CD14-positive monocyte (primary cell): ENCODE measurements around the gene PPFIBP2. TPM values are rescaled to one million over a fixed set of nuclear protein-coding genes. Genes with fewer than 3 reads are reported as not detected.

Experiments
- DNase-seq, 3 donors: peaks; one replicate each; pipeline ENCODE4 v3.0.0-alpha.2; 2011 to 2022
- H2AFZ ChIP-seq: 2 replicates; pipeline ENCODE4 v1.6.0; 2012; ENCODE audit warnings: mild to moderate bottlenecking, low read depth, low read length, inconsistent platforms; ENCODE audit not compliant: insufficient read depth, poor library complexity, severe bottlenecking
- H3K27ac ChIP-seq, 2 donors: 1 replicate in 1 of 2; 2 replicates in 1 of 2; pipeline ENCODE4 v1.5.1; 2012 to 2013; ENCODE audit warnings: low read length in 2 of 2, control low read depth in 1 of 2, inconsistent platforms in 1 of 2, low read depth in 1 of 2, mild to moderate bottlenecking in 1 of 2
- H3K27me3 ChIP-seq, 2 donors: one replicate each; pipeline versions ENCODE4 v1.6.0 to v1.6.1; 2011 to 2013; ENCODE audit warnings: low read length in 2 of 2; ENCODE audit not compliant: control insufficient read depth in 2 of 2, insufficient read depth in 2 of 2
- H3K36me3 ChIP-seq, 2 donors: replicated peaks in 1 of 2; 1 replicate in 1 of 2; 2 replicates in 1 of 2; pipeline versions ENCODE4 v1.5.1 to v1.6.1; 2012 to 2013; ENCODE audit warnings: low read length in 2 of 2, control low read depth in 1 of 2, inconsistent platforms in 1 of 2, mild to moderate bottlenecking in 1 of 2; ENCODE audit not compliant: insufficient read depth in 2 of 2, control insufficient read depth in 1 of 2
- H3K4me1 ChIP-seq, 2 donors: 1 replicate in 1 of 2; 2 replicates in 1 of 2; pipeline versions ENCODE4 v1.5.1 to v1.6.1; 2012 to 2013; ENCODE audit warnings: low read length in 2 of 2, control low read depth in 1 of 2, inconsistent platforms in 1 of 2, mild to moderate bottlenecking in 1 of 2, moderate library complexity in 1 of 2; ENCODE audit not compliant: insufficient read depth in 2 of 2, control insufficient read depth in 1 of 2
- H3K4me2 ChIP-seq: replicated peaks from 2 replicates; pipeline ENCODE3; 2012; ENCODE audit warnings: low read length, moderate library complexity, mild to moderate bottlenecking; ENCODE audit not compliant: poor library complexity, severe bottlenecking; ENCODE audit errors: extremely low read depth
- H3K4me3 ChIP-seq, 3 experiments: fragments of 200-600 bp in 1 of 3; sonication (generic) in 1 of 3; replicated peaks in 1 of 3; 1 replicate in 2 of 3; 2 replicates in 1 of 3; pipeline ENCODE4 v1.5.1; 2011 to 2013; ENCODE audit warnings: low read length in 3 of 3, mild to moderate bottlenecking in 3 of 3, control low read depth in 2 of 3, low read depth in 2 of 3, inconsistent platforms in 1 of 3, moderate library complexity in 1 of 3
- H3K79me2 ChIP-seq: 2 replicates; pipeline ENCODE4 v1.6.0; 2012; ENCODE audit warnings: mild to moderate bottlenecking, control low read depth, inconsistent platforms, low read length, moderate library complexity; ENCODE audit not compliant: insufficient read depth
- H3K9ac ChIP-seq: 2 replicates; pipeline ENCODE4 v1.6.0; 2017; ENCODE audit warnings: low read length, mild to moderate bottlenecking; ENCODE audit not compliant: insufficient read depth, poor library complexity, severe bottlenecking
- H3K9me3 ChIP-seq, 2 donors: replicated peaks in 1 of 2; 1 replicate in 1 of 2; 2 replicates in 1 of 2; pipeline versions ENCODE4 v1.5.1 to v1.6.1; 2012 to 2013; ENCODE audit warnings: low read length in 2 of 2, control low read depth in 1 of 2; ENCODE audit not compliant: control insufficient read depth in 1 of 2, insufficient read depth in 1 of 2
- H4K20me1 ChIP-seq: 2 replicates; pipeline ENCODE4 v1.6.0; 2012; ENCODE audit warnings: mild to moderate bottlenecking, low read length, control low read depth, moderate library complexity; ENCODE audit not compliant: insufficient read depth
- H3K27ac Mint-ChIP-seq, 7 donors: one replicate each; pipeline ENCODE4 v1.8.0; 2020; ENCODE audit warnings: mild to moderate bottlenecking in 7 of 7, mixed read lengths in 7 of 7, moderate library complexity in 6 of 7, inconsistent platforms in 2 of 7
- H3K27me3 Mint-ChIP-seq, 3 donors: one replicate each; pipeline ENCODE4 v1.8.0; 2021 to 2022; ENCODE audit warnings: low read depth in 3 of 3, mild to moderate bottlenecking in 3 of 3, mixed read lengths in 3 of 3, moderate library complexity in 3 of 3, inconsistent platforms in 1 of 3
- H3K36me3 Mint-ChIP-seq, 2 donors: one replicate each; pipeline ENCODE4 v1.8.0; 2020; ENCODE audit warnings: mixed read lengths in 2 of 2, inconsistent platforms in 1 of 2, mild to moderate bottlenecking in 1 of 2
- H3K4me1 Mint-ChIP-seq: one replicate; pipeline ENCODE4 v1.8.0; 2020; ENCODE audit warnings: mild to moderate bottlenecking, mixed read lengths
- H3K4me3 Mint-ChIP-seq, 2 donors: one replicate each; pipeline ENCODE4 v1.8.0; 2020; ENCODE audit warnings: mild to moderate bottlenecking in 2 of 2, mixed read lengths in 2 of 2, moderate library complexity in 1 of 2
- H3K9me3 Mint-ChIP-seq, 7 donors: one replicate each; pipeline ENCODE4 v1.8.0; 2020 to 2022; ENCODE audit warnings: mixed read lengths in 7 of 7, mild to moderate bottlenecking in 6 of 7, moderate library complexity in 6 of 7, inconsistent platforms in 2 of 7
- WGBS: methylation state at CpG from one replicate; pipeline ENCODE4 v1.1.5; 2013; ENCODE audit warnings: missing lambda C conversion rate; ENCODE audit not compliant: insufficient coverage; 5-methylcytosine and 5-hydroxymethylcytosine counted together
- intact Hi-C, 2 donors: fragments of 100-400 bp; cut with micrococcal nuclease; formaldehyde crosslinking; loops; one replicate each; pipeline versions ENCODE4 v1.15.0 to v1.15.1; 2023
- polyA plus RNA-seq, 3 donors: library from polyadenylated mRNA; depleted of rRNA in 1 of 3; unstranded in 2 of 3; stranded (reverse) in 1 of 3; fragments of 300-500 nt in 2 of 3; fragments of >200 nt in 1 of 3; fragmentation: Illumina TruSeq in 2 of 3; gene quantifications; 1 replicate in 2 of 3; 2 replicates in 1 of 3; pipeline ENCODE4 v1.2.3, GENCODE V29; 2012 to 2021
- TF ChIP-seq, protein P1 (sequence below): fragments of 200-600 bp; IDR thresholded peaks from one replicate; pipeline ENCODE4 v1.8.0; 2022; ENCODE audit warnings: antibody characterized with exemption, mild to moderate bottlenecking

The PPFIBP2 gene
- polyA plus RNA-seq, 3 donors, result 5.9 to 41.6 (median 8.6) TPM

DNA sequence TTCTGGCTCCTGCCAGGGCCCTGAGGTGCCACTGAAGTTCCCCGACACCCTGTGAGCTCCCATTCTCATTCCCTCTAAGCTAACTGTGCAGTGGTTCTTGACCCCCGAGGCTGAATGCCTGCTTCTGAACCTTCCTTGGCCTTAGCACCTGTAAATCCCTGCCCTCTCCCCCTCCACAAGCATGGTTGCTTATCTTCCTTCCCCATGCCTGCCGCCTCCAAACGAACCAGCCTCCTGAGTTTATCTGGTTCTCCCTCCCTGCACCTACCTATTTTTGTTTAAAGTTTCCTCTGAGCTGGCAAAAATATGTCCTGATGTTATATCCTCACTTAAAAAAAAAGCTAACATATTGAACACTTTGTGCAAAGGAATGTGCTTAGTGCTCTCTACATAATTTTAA lies 33.9 kb downstream of the PPFIBP2 start:
- intact Hi-C loops, result no loop called here
- H4K20me1 ChIP-seq, result peaks cover 74% of the 10 kb centered on the region
- Mint-ChIP-seq H3K4me3 (no peak overlapping the region), H3K27ac (peak overlapping the region in 1 of 7 donors; percentile 48), H3K36me3 (peaks cover 42 to 43% of the 10 kb centered on the region in 2 donors), H3K27me3 (peaks cover 2 to 4% (median 3%) of the 10 kb centered on the region in 3 donors), H3K9me3 (no peaks in the 10 kb centered on the region), H3K4me1 (no peaks in the 10 kb centered on the region)
- TF ChIP-seq, protein P1, sequence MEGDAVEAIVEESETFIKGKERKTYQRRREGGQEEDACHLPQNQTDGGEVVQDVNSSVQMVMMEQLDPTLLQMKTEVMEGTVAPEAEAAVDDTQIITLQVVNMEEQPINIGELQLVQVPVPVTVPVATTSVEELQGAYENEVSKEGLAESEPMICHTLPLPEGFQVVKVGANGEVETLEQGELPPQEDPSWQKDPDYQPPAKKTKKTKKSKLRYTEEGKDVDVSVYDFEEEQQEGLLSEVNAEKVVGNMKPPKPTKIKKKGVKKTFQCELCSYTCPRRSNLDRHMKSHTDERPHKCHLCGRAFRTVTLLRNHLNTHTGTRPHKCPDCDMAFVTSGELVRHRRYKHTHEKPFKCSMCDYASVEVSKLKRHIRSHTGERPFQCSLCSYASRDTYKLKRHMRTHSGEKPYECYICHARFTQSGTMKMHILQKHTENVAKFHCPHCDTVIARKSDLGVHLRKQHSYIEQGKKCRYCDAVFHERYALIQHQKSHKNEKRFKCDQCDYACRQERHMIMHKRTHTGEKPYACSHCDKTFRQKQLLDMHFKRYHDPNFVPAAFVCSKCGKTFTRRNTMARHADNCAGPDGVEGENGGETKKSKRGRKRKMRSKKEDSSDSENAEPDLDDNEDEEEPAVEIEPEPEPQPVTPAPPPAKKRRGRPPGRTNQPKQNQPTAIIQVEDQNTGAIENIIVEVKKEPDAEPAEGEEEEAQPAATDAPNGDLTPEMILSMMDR, result no peak
- no peaks in the 10 kb centered on the region for H3K27me3 ChIP-seq
- H3K79me2 ChIP-seq, result no peaks in the 10 kb centered on the region
- WGBS, result 89% methylated on average over 4 of the region's 4 CpGs
- H3K4me2 ChIP-seq, result no peak overlapping the region
- H3K4me3 ChIP-seq, result no peak overlapping the region
- H3K27ac ChIP-seq, result no peak overlapping the region
- H3K9ac ChIP-seq, result no peak overlapping the region
- no peak for DNase-seq
- H3K9me3 ChIP-seq, result no peaks in the 10 kb centered on the region
- H2AFZ ChIP-seq, result no peak overlapping the region
- H3K36me3 ChIP-seq, result peaks cover 12 to 44% of the 10 kb centered on the region in 2 donors
- H3K4me1 ChIP-seq, result no peaks in the 10 kb centered on the region

DNA sequence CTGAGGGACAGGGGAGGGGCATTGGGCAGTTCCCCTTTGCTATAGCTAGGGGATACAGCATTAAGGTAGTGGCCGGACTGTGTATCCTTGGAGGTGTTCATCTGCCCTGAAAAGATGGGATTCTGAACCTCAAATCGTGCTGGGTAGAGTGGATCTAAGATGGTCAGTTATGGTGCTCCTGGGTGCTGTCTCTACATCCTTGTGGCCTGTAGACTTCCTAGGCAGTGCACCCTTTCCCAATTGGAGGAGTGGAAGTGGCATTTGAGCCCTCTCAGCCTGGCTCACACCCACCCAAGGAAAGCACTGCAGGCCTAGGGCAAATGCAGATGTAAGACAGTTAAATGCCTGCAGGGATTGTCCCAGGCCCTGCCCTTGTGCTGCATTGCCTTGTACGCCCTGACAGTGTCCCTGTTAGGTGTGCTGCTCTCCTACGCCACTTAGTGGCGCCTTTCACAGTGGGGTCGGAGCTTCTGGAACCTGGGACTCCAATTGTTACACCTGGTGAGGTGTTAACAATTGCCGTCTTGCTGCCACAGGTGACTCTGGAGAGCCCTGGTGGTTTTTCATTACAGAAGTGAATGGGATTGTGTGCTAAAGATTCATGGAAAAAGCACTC lies 35.0 kb downstream of the PPFIBP2 start:
- Mint-ChIP-seq H3K27ac (no peak overlapping the region), H3K36me3 (peaks cover 49 to 52% of the 10 kb centered on the region in 2 donors), H3K4me1 (no peaks in the 10 kb centered on the region), H3K27me3 (peaks cover 2 to 4% (median 3%) of the 10 kb centered on the region in 3 donors), H3K9me3 (no peaks in the 10 kb centered on the region), H3K4me3 (no peak overlapping the region)
- Histone ChIP-seq H3K4me1 (no peaks in the 10 kb centered on the region), H2AFZ (no peak overlapping the region), H3K4me2 (no peak overlapping the region), H3K27me3 (no peaks in the 10 kb centered on the region), H3K9me3 (no peaks in the 10 kb centered on the region), H3K9ac (no peak overlapping the region), H3K79me2 (no peaks in the 10 kb centered on the region), H3K27ac (no peak overlapping the region), H4K20me1 (peaks cover 71% of the 10 kb centered on the region), H3K36me3 (peaks cover 17 to 54% of the 10 kb centered on the region in 2 donors), H3K4me3 (no peak overlapping the region)
- TF ChIP-seq, protein P1, result no peak
- DNase-seq, result no peak
- intact Hi-C loops, result no loop called here
- 85% methylated on average over 6 of the region's 7 CpGs for WGBS
